ENCODE results near the gene CHRNB1.

CHRNB1 gene

GRCh38 chr17:7419819-7420610 is 24.8 kb upstream of the CHRNB1 start, which contains the start of gene SPEM1:
Gene SPEM1 (plus strand): TSS chr17:7420324. CDS start chr17:7420385, 61 bp downstream.
- TF ChIP-seq CTCF (IDR thresholded peaks at IDR 0.05), result no peak

GRCh38 chr17:7421186-7421585 is 23.7 kb upstream of the CHRNB1 start:
- no peaks in the 10 kb centered on the region for H3K79me2 ChIP-seq
- H3K9me3 ChIP-seq (ENCODE audit: control insufficient read depth, low read length), result no peaks in the 10 kb centered on the region
- H3K27me3 ChIP-seq (ENCODE audit: control insufficient read depth, insufficient read depth, low read length), result no peaks in the 10 kb centered on the region
- H3K27ac ChIP-seq, result no peak overlapping the region
- no peak overlapping the region for H3K4me3 ChIP-seq (ENCODE audit: low read depth, low read length)
- no peak overlapping the region for H2AFZ ChIP-seq
- no peak overlapping the region for H3K9ac ChIP-seq
- H3K4me1 ChIP-seq, result no peaks in the 10 kb centered on the region
- no peak for TF ChIP-seq CTCF (IDR thresholded peaks at IDR 0.05)
- no peak overlapping the region for H3K4me2 ChIP-seq (ENCODE audit: low read length)
- H3K36me3 ChIP-seq (ENCODE audit: control insufficient read depth, insufficient read depth, low read length), result no peaks in the 10 kb centered on the region

More at GRCh38 chr17:7419819-7420610, 24.8 kb upstream of the CHRNB1 start, which contains the start of gene SPEM1:
- Histone ChIP-seq H3K9me3 (ENCODE audit: control insufficient read depth, low read length) (no peaks in the 10 kb centered on the region), H3K4me3 (ENCODE audit: low read depth, low read length) (no peak within 1 kb of the TSS), H3K4me1 (no peaks in the 10 kb centered on the region), H3K27ac (no peak within 1 kb of the TSS), H3K36me3 (ENCODE audit: control insufficient read depth, insufficient read depth, low read length) (no peaks in the 10 kb centered on the region), H3K27me3 (ENCODE audit: control insufficient read depth, insufficient read depth, low read length) (no peaks in the 10 kb centered on the region), H3K9ac (no peak within 1 kb of the TSS), H2AFZ (no peak within 1 kb of the TSS), H3K79me2 (no peaks in the 10 kb centered on the region), H3K4me2 (ENCODE audit: low read length) (no peak within 1 kb of the TSS)

- TF ChIP-seq CTCF (IDR thresholded peaks at IDR 0.05), result no peak
- Histone ChIP-seq H3K79me2 (no peaks in the 10 kb centered on the region), H3K4me1 (no peaks in the 10 kb centered on the region), H3K4me2 (ENCODE audit: low read length) (no peak overlapping the region), H3K4me3 (ENCODE audit: low read depth, low read length) (no peak overlapping the region), H3K9ac (no peak overlapping the region), H3K9me3 (ENCODE audit: control insufficient read depth, low read length) (no peaks in the 10 kb centered on the region), H3K36me3 (ENCODE audit: control insufficient read depth, insufficient read depth, low read length) (no peaks in the 10 kb centered on the region), H2AFZ (no peak overlapping the region), H3K27me3 (ENCODE audit: control insufficient read depth, insufficient read depth, low read length) (no peaks in the 10 kb centered on the region), H3K27ac (no peak overlapping the region)
These were observed 21.2 kb upstream of the CHRNB1 start for GRCh38 chr17:7423679-7424078.

- H3K27me3 ChIP-seq (ENCODE audit: control insufficient read depth, insufficient read depth, low read length), result no peaks in the 10 kb centered on the region
- no peak for TF ChIP-seq CTCF (IDR thresholded peaks at IDR 0.05)
- H3K36me3 ChIP-seq (ENCODE audit: control insufficient read depth, insufficient read depth, low read length), result no peaks in the 10 kb centered on the region
- no peaks in the 10 kb centered on the region for H3K4me1 ChIP-seq
- H3K4me2 ChIP-seq (ENCODE audit: low read length), result no peak within 1 kb of the TSS
- no peak within 1 kb of the TSS for H3K4me3 ChIP-seq (ENCODE audit: low read depth, low read length)
- no peaks in the 10 kb centered on the region for H3K9me3 ChIP-seq (ENCODE audit: control insufficient read depth, low read length)
- no peak within 1 kb of the TSS for H3K9ac ChIP-seq
- no peak within 1 kb of the TSS for H3K27ac ChIP-seq
- H3K79me2 ChIP-seq, result no peaks in the 10 kb centered on the region
- no peak within 1 kb of the TSS for H2AFZ ChIP-seq
These were observed 19.5 kb upstream of the CHRNB1 start, which contains the start of gene SPEM2 for GRCh38 chr17:7425316-7425715. Gene SPEM2 (plus strand): TSS chr17:7425616. CDS start chr17:7425689, 73 bp downstream.

- Histone ChIP-seq H3K9me3 (ENCODE audit: control insufficient read depth, low read length) (no peaks in the 10 kb centered on the region), H3K4me2 (ENCODE audit: low read length) (no peak overlapping the region), H3K36me3 (ENCODE audit: control insufficient read depth, insufficient read depth, low read length) (no peaks in the 10 kb centered on the region), H3K4me1 (no peaks in the 10 kb centered on the region), H3K4me3 (ENCODE audit: low read depth, low read length) (no peak overlapping the region), H3K27ac (no peak overlapping the region), H3K79me2 (no peaks in the 10 kb centered on the region), H3K9ac (no peak overlapping the region), H2AFZ (no peak overlapping the region), H3K27me3 (ENCODE audit: control insufficient read depth, insufficient read depth, low read length) (no peaks in the 10 kb centered on the region)
- TF ChIP-seq CTCF (IDR thresholded peaks at IDR 0.05), result no peak
These were observed 19.1 kb upstream of the CHRNB1 start for GRCh38 chr17:7425756-7426155.

Data from parathyroid adenoma (tissue), 2 donors.